Measurements from ENCODE around the gene NSUN7.

DNA sequence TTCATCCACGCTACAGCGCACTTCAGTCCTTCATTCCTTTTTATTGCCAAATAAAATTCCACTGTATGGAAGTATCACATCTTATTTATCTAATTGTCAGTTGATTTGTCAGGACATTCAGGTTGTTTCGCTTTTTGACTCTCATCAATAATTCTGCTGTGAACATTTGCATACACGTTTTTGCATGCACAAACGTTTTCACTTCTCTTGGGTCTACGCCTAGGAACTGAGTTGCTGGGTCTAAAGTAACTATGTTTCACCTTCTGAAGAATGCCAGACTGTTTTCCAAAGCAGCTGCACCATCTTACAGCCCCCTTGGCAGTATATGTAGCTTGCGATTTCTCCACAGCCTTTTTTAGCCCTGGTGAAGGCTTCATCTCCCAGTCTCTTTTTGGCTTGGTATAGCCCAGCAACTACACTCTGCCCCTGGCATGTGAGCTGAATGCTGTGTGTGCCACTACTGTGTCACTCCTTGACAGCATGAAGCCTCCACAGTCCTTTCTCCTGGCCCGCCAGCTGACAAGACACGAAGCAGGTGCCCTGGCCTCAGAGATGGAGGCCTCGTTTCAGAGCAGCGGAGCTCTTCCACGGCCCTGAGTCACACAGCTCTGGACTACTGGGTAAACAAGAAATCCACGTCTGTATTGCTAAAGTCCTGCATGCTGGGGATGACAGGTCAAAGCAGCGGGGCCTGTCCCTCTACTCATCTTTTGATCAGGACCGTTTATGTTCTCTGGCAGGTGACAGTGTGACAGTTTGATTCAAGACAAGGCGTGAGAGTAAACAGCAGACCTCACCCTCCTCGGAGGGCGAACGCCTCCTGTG, 75.5 kb downstream of the NSUN7 start:
- TF ChIP-seq, protein P1, sequence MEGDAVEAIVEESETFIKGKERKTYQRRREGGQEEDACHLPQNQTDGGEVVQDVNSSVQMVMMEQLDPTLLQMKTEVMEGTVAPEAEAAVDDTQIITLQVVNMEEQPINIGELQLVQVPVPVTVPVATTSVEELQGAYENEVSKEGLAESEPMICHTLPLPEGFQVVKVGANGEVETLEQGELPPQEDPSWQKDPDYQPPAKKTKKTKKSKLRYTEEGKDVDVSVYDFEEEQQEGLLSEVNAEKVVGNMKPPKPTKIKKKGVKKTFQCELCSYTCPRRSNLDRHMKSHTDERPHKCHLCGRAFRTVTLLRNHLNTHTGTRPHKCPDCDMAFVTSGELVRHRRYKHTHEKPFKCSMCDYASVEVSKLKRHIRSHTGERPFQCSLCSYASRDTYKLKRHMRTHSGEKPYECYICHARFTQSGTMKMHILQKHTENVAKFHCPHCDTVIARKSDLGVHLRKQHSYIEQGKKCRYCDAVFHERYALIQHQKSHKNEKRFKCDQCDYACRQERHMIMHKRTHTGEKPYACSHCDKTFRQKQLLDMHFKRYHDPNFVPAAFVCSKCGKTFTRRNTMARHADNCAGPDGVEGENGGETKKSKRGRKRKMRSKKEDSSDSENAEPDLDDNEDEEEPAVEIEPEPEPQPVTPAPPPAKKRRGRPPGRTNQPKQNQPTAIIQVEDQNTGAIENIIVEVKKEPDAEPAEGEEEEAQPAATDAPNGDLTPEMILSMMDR (IDR thresholded peaks at IDR 0.05): no peak
- TF ChIP-seq POLR2AphosphoS5 (IDR thresholded peaks at IDR 0.05; ENCODE audit: low read depth, low read length): no peak
- TF ChIP-seq TCF7L2 (IDR thresholded peaks at IDR 0.05; ENCODE audit: low read depth, low read length): no peak
- TF ChIP-seq, protein P2, sequence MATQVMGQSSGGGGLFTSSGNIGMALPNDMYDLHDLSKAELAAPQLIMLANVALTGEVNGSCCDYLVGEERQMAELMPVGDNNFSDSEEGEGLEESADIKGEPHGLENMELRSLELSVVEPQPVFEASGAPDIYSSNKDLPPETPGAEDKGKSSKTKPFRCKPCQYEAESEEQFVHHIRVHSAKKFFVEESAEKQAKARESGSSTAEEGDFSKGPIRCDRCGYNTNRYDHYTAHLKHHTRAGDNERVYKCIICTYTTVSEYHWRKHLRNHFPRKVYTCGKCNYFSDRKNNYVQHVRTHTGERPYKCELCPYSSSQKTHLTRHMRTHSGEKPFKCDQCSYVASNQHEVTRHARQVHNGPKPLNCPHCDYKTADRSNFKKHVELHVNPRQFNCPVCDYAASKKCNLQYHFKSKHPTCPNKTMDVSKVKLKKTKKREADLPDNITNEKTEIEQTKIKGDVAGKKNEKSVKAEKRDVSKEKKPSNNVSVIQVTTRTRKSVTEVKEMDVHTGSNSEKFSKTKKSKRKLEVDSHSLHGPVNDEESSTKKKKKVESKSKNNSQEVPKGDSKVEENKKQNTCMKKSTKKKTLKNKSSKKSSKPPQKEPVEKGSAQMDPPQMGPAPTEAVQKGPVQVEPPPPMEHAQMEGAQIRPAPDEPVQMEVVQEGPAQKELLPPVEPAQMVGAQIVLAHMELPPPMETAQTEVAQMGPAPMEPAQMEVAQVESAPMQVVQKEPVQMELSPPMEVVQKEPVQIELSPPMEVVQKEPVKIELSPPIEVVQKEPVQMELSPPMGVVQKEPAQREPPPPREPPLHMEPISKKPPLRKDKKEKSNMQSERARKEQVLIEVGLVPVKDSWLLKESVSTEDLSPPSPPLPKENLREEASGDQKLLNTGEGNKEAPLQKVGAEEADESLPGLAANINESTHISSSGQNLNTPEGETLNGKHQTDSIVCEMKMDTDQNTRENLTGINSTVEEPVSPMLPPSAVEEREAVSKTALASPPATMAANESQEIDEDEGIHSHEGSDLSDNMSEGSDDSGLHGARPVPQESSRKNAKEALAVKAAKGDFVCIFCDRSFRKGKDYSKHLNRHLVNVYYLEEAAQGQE (IDR thresholded peaks at IDR 0.05; ENCODE audit: insufficient read depth in 1 of 2, low read depth in 2 of 2, low read length in 1 of 2): no peak

Data from Panc1 (cell line).